SK-N-SH (cell line): Measurements from ENCODE around the gene BCAS4. TPM values are rescaled to one million over a fixed set of nuclear protein-coding genes. Genes with fewer than 3 reads are reported as not detected.

ENCODE experiments used
- CTCF ChIA-PET: fragments of 300-600, 350-600 bp; formaldehyde crosslinking; extraction: SDS; loops from one replicate; lab custom pipeline; 2021; lab: Yijun Ruan, JAX
- POLR2A ChIA-PET: fragments of 350-600 bp; sonication (Branson Sonifier 250); formaldehyde crosslinking; extraction: SDS; loops from one replicate; lab custom pipeline; 2020; ENCODE audit warnings: antibody characterized with exemption, inconsistent platforms; lab: Yijun Ruan, JAX
- DNase-seq: peaks from one replicate; pipeline ENCODE4 v3.0.0; 2012
- H2AFZ ChIP-seq: fragments of 200-600 bp; sonication (generic); 2 replicates; pipeline ENCODE4 v1.8.1; 2016; ENCODE audit warnings: antibody characterized with exemption, mild to moderate bottlenecking, low read depth
- H3F3A ChIP-seq: fragments of 200-600 bp; sonication (generic); replicated peaks from 2 replicates; pipeline ENCODE3; 2016; ENCODE audit warnings: antibody characterized with exemption, mild to moderate bottlenecking; ENCODE audit not compliant: insufficient read depth
- H3K27ac ChIP-seq, 2 experiments: fragments of 200-500 bp in 1 of 2; fragments of 200-600 bp in 1 of 2; sonication (Bioruptor generic) in 1 of 2; sonication (generic), shearing (Covaris generic) in 1 of 2; 2 replicates each; pipeline versions ENCODE4 v1.5.1 to v1.6.1; 2014 to 2016; ENCODE audit warnings: low read depth in 2 of 2, inconsistent platforms in 1 of 2, low read length in 1 of 2, mild to moderate bottlenecking in 1 of 2, mixed read lengths in 1 of 2
- H3K27me3 ChIP-seq: fragments of 200-600 bp; sonication (generic), shearing (Covaris generic); 2 replicates; pipeline ENCODE4 v1.6.1; 2016; ENCODE audit warnings: mixed run types; ENCODE audit not compliant: insufficient read depth
- H3K36me3 ChIP-seq, 2 experiments: fragments of 200-500 bp in 1 of 2; fragments of 200-600 bp in 1 of 2; sonication (Bioruptor generic) in 1 of 2; sonication (generic) in 1 of 2; replicated peaks in 1 of 2; 2 replicates each; pipeline versions ENCODE3 to v1.5.1; 2014 to 2016; ENCODE audit warnings: low read length in 1 of 2, mild to moderate bottlenecking in 1 of 2; ENCODE audit not compliant: insufficient read depth in 2 of 2, control insufficient read depth in 1 of 2
- H3K4me1 ChIP-seq, 2 experiments: fragments of 200-500 bp in 1 of 2; fragments of 200-600 bp in 1 of 2; sonication (Bioruptor generic) in 1 of 2; sonication (generic), shearing (Covaris generic) in 1 of 2; 2 replicates each; pipeline versions ENCODE4 v1.5.1 to v1.6.1; 2014 to 2016; ENCODE audit warnings: low read depth in 1 of 2, low read length in 1 of 2, mixed run types in 1 of 2; ENCODE audit not compliant: insufficient read depth in 2 of 2, control insufficient read depth in 1 of 2
- H3K4me2 ChIP-seq: fragments of 200-600 bp; sonication (generic), shearing (Covaris generic); 2 replicates; pipeline ENCODE4 v1.6.1; 2017; ENCODE audit warnings: mixed run types
- H3K4me3 ChIP-seq, 2 experiments: fragments of 200-500 bp in 1 of 2; fragments of 200-600 bp in 1 of 2; sonication (Bioruptor generic) in 1 of 2; sonication (generic), shearing (Covaris generic) in 1 of 2; 2 replicates each; pipeline versions ENCODE4 v1.5.1 to v1.8.1; 2014 to 2016; ENCODE audit warnings: low read depth in 2 of 2, inconsistent platforms in 1 of 2, low read length in 1 of 2, mild to moderate bottlenecking in 1 of 2, mixed read lengths in 1 of 2, moderate library complexity in 1 of 2
- H3K79me2 ChIP-seq: fragments of 200-600 bp; sonication (generic); 2 replicates; pipeline ENCODE4 v1.8.1; 2017; ENCODE audit warnings: mild to moderate bottlenecking; ENCODE audit not compliant: insufficient read depth
- H3K9ac ChIP-seq: fragments of 200-600 bp; sonication (generic); 2 replicates; pipeline ENCODE4 v1.6.1; 2017; ENCODE audit warnings: mixed run types
- H3K9me2 ChIP-seq: fragments of 200-600 bp; sonication (generic); 2 replicates; pipeline ENCODE4 v1.6.1; 2017; ENCODE audit warnings: mixed run types
- H3K9me3 ChIP-seq: fragments of 200-600 bp; sonication (generic); 2 replicates; pipeline ENCODE4 v1.6.1; 2017; ENCODE audit warnings: mixed run types, mild to moderate bottlenecking, moderate library complexity
- H4K20me1 ChIP-seq: fragments of 200-600 bp; sonication (generic); 2 replicates; pipeline ENCODE4 v1.6.1; 2017; ENCODE audit warnings: mild to moderate bottlenecking, mixed run types; ENCODE audit not compliant: insufficient read depth
- CTCF ChIP-seq: fragments of 200-600 bp; sonication (generic); IDR thresholded peaks from 2 replicates; pipeline ENCODE4 v1.6.1; 2017; ENCODE audit warnings: antibody characterized with exemption, mild to moderate bottlenecking, moderate library complexity
- ELF1 ChIP-seq: IDR thresholded peaks from 2 replicates; pipeline ENCODE4 v1.4.0; 2012
- EZH2phosphoT487 ChIP-seq: fragments of 200-600 bp; sonication (generic); IDR thresholded peaks from 2 replicates; pipeline ENCODE4 v1.6.1; 2017; ENCODE audit warnings: low read depth, mixed run types, mild to moderate bottlenecking, antibody characterized with exemption, moderate library complexity, borderline replicate concordance
- GATA2 ChIP-seq: sonication (generic); formaldehyde crosslinking; IDR thresholded peaks from 2 replicates; pipeline ENCODE4 v1.5.0; 2020; ENCODE audit warnings: mild to moderate bottlenecking, missing genetic modification reagents
- MAX ChIP-seq: IDR thresholded peaks from 2 replicates; pipeline ENCODE4 v1.4.0; 2012; ENCODE audit warnings: low read depth
- MEF2A ChIP-seq: IDR thresholded peaks from 2 replicates; pipeline ENCODE4 v1.4.0; 2012; ENCODE audit warnings: low read depth, borderline replicate concordance
- NFIC ChIP-seq: IDR thresholded peaks from 2 replicates; pipeline ENCODE4 v1.4.0; 2012; ENCODE audit warnings: borderline replicate concordance
- RAD21 ChIP-seq: IDR thresholded peaks from 2 replicates; pipeline ENCODE4 v1.6.1; 2012; ENCODE audit warnings: mild to moderate bottlenecking, low read length
- RCOR1 ChIP-seq: fragments of 150-350 bp; IDR thresholded peaks from 2 replicates; pipeline ENCODE4 v1.6.1; 2017; ENCODE audit warnings: antibody characterized with exemption, low read length
- RXRA ChIP-seq: IDR thresholded peaks from 2 replicates; pipeline ENCODE4 v1.4.0; 2012; ENCODE audit warnings: low read depth, mild to moderate bottlenecking, borderline replicate concordance
- SMC3 ChIP-seq: IDR thresholded peaks from 2 replicates; pipeline ENCODE4 v1.6.1; 2012; ENCODE audit warnings: low read depth, low read length, improper control_type of control experiment
- USF1 ChIP-seq: IDR thresholded peaks from 2 replicates; pipeline ENCODE4 v1.4.0; 2012; ENCODE audit warnings: low read depth, borderline replicate concordance
- ZBTB33 ChIP-seq: IDR thresholded peaks from 2 replicates; pipeline ENCODE4 v1.4.0; 2012; ENCODE audit warnings: low read depth, borderline replicate concordance
- WGBS: methylation state at CpG from one replicate; pipeline ENCODE4 v1.1.6; 2017; ENCODE audit warnings: low lambda C conversion rate; 5-methylcytosine and 5-hydroxymethylcytosine counted together
- polyA plus RNA-seq, 3 experiments: library from polyadenylated mRNA; depleted of rRNA; stranded (reverse); fragments of >200 nt; gene quantifications; 2 replicates each; pipeline ENCODE4 v1.2.3, GENCODE V29; 2012

The BCAS4 gene
- polyA plus RNA-seq, 1 of the 3 experiments (the other 2 are of a cell fraction): 43.8 TPM

- H4K20me1 ChIP-seq: no peaks in the 10 kb centered on the region
- DNase-seq: no peak
- no peaks in the 10 kb centered on the region for H3K36me3 ChIP-seq
- H3F3A ChIP-seq: no peaks in the 10 kb centered on the region
- H3K79me2 ChIP-seq: no peaks in the 10 kb centered on the region
- H3K4me2 ChIP-seq: no peak overlapping the region
- no peak overlapping the region for H2AFZ ChIP-seq
- H3K27me3 ChIP-seq: no peaks in the 10 kb centered on the region
- ChIA-PET CTCF (interaction anchor here (0.5 to 1.6 kb wide), 5 partner anchors 14 to 87 kb away, joined by 3 to 6 read pairs (median 3); partner anchors contain the start of gene BCAS4), POLR2A (no interaction called here)
- no peak overlapping the region for H3K27ac ChIP-seq
- no peaks in the 10 kb centered on the region for H3K9me3 ChIP-seq
- H3K9me2 ChIP-seq: no peaks in the 10 kb centered on the region
- peaks cover 9 to 19% of the 10 kb centered on the region in 2 experiments; a peak in 3 of 4 replicates for H3K4me1 ChIP-seq
- WGBS: 96% methylated on average over 5 of the region's 5 CpGs
- no peak overlapping the region for H3K9ac ChIP-seq
- TF ChIP-seq ZBTB33 (no peak), SMC3 (no peak), RAD21 (no peak), RCOR1 (no peak), EZH2phosphoT487 (no peak), MEF2A (no peak), NFIC (no peak), RXRA (no peak), MAX (no peak), ELF1 (no peak), USF1 (no peak), CTCF (no peak), GATA2 (CRISPR knock-in tag) (no peak)
- no peak overlapping the region for H3K4me3 ChIP-seq
These were observed 48.0 kb downstream of the BCAS4 start for GRCh38 chr20:50842821-50843220.
